Large intestine (tissue), 3 donors: ENCODE measurements around the gene ZEB1. TPM values are rescaled to one million over a fixed set of nuclear protein-coding genes. Genes with fewer than 3 reads are reported as not detected.

ENCODE experiments used
- DNase-seq, 2 donors: peaks; one replicate each; pipeline versions ENCODE4 v3.0.0 to v3.0.0-alpha.2; 2013
- H3K27ac ChIP-seq: one replicate; pipeline ENCODE4 v1.5.1; 2013; ENCODE audit warnings: low read length
- H3K27me3 ChIP-seq: 2 replicates; pipeline ENCODE4 v1.6.1; 2013; ENCODE audit warnings: low read length; ENCODE audit not compliant: control insufficient read depth, insufficient read depth
- H3K36me3 ChIP-seq: 2 replicates; pipeline ENCODE4 v1.6.1; 2013; ENCODE audit warnings: low read length; ENCODE audit not compliant: control insufficient read depth, insufficient read depth
- H3K4me1 ChIP-seq: one replicate; pipeline ENCODE4 v1.6.1; 2013; ENCODE audit warnings: low read length; ENCODE audit not compliant: control insufficient read depth, insufficient read depth
- H3K4me3 ChIP-seq: one replicate; pipeline ENCODE4 v1.5.1; 2013; ENCODE audit warnings: low read length
- H3K9me3 ChIP-seq: one replicate; pipeline ENCODE4 v1.6.1; 2013; ENCODE audit warnings: mild to moderate bottlenecking, low read depth, low read length, moderate library complexity; ENCODE audit not compliant: control insufficient read depth
- WGBS: methylation state at CpG from one replicate; pipeline ENCODE4 v1.1.5; 2013; ENCODE audit warnings: low lambda C conversion rate; ENCODE audit not compliant: insufficient coverage; 5-methylcytosine and 5-hydroxymethylcytosine counted together
- polyA plus RNA-seq: library from polyadenylated mRNA; unstranded; fragments of 120-200 nt; gene quantifications from one replicate; pipeline ENCODE4 v1.2.1, GENCODE V29; 2013

The ZEB1 gene
- polyA plus RNA-seq, 1 donor, result 25.1 TPM

DNA sequence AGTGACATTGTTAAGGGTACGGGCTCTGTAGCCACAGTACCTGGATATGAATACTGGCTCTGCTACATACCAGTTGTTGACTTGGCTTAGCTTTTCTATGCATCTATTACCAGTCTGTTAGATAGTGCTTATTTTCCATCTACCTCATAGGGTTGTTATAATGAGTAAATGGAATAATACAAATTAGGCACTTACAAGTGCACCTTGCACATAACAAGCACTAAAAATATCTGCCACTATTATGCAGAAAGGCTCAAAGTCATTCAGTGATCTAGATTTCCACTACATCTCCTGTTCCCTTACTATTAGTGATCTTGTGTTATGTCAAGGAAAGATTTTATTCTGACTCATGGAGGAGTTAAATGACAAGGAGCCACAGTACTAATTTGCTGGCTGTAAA lies 27.9 kb upstream of the ZEB1 start:
- H3K9me3 ChIP-seq, result no peaks in the 10 kb centered on the region
- no peak overlapping the region for H3K27ac ChIP-seq
- H3K36me3 ChIP-seq, result no peaks in the 10 kb centered on the region
- DNase-seq, result no peak
- H3K4me3 ChIP-seq, result no peak overlapping the region
- no peaks in the 10 kb centered on the region for H3K27me3 ChIP-seq
- H3K4me1 ChIP-seq, result no peaks in the 10 kb centered on the region
- no CpG with 5 or more reads among the region's 1 CpG for WGBS

DNA sequence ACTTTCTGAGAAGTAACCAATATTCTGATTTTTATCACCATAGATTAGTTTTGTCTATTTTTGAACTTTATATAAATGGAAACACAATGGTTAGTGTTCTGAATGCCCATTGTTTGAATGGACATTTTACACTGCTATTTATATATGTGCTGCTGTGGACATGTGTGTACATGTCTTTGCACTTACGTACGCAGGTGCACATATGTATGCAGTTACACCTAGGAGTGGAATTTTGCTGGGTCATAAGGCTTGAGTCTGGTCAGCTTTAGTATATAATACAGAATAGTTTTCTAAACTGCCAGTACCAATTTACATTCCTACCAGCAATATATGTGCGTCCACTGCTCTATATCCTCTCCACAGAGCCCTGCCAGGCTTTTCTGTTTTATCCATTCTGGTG lies 24.5 kb upstream of the ZEB1 start:
- no peak overlapping the region for H3K27ac ChIP-seq
- H3K27me3 ChIP-seq, result no peaks in the 10 kb centered on the region
- no peaks in the 10 kb centered on the region for H3K36me3 ChIP-seq
- H3K4me1 ChIP-seq, result no peaks in the 10 kb centered on the region
- H3K4me3 ChIP-seq, result no peak overlapping the region
- H3K9me3 ChIP-seq, result no peaks in the 10 kb centered on the region
- WGBS, result no CpG with 5 or more reads among the region's 3 CpGs
- DNase-seq, result no peak

DNA sequence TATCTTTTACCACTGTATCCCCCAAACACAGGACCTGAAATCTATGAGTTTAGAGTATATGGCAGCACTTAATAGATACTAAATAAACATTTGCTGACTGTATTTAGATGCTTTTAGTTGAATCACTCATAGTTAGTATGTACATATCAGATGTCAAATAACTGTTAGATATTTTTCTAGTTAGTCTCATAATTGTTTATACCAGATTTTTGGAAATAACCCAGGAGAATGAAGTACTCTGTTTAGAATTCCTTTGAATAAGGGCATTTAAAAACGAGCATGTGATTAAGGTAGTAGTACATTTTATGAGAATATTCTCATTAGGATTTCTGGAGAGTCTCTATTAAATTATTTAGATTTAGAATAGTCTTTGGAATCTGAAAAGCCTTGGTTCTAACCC lies 22.3 kb upstream of the ZEB1 start:
- Histone ChIP-seq H3K27ac (no peak overlapping the region), H3K4me3 (no peak overlapping the region), H3K36me3 (no peaks in the 10 kb centered on the region), H3K27me3 (no peaks in the 10 kb centered on the region), H3K4me1 (no peaks in the 10 kb centered on the region), H3K9me3 (no peaks in the 10 kb centered on the region)
- no peak for DNase-seq
- 75% methylated on average over 1 of the region's 1 CpG for WGBS

DNA sequence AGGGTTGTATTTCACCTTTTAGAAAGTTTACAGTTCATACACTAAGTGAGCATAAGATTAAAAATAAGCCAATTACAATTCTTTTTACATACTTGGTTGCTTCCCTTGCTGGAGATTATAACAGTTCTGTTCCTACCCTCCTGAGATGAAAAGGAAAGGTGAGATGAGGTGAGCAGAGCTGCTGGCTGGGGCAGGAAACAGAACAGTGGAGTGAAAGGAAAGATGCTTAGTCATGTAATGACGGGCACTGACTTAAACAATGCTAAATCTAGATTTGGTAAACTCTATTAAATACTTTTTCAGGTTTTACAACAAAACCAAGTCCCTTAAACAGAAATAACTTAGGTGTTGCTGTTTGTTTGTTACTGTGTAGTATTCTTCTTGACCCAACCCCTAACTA lies 19.9 kb upstream of the ZEB1 start:
- no peak for DNase-seq
- H3K36me3 ChIP-seq, result no peaks in the 10 kb centered on the region
- no peaks in the 10 kb centered on the region for H3K27me3 ChIP-seq
- no peak overlapping the region for H3K4me3 ChIP-seq
- WGBS, result no CpG with 5 or more reads among the region's 1 CpG
- no peak overlapping the region for H3K27ac ChIP-seq
- no peaks in the 10 kb centered on the region for H3K4me1 ChIP-seq
- no peaks in the 10 kb centered on the region for H3K9me3 ChIP-seq

DNA sequence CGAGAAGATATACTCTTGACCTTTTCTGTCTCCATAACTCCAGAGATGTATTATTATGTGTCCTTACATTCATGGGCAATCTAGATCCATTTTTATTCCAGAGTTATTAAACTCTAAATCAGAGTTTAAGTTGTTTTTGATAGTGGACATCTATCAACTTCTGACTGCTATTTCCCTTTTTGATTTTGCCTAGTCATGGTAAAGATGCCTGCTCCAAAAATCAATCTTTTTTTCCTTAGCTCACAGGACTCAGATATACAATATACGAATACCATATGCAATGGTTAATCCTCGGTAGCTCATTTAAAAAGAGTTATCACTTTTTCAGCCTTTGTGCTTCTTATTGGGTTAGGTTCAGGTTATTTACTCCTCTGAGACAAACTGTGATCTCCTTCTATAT lies 15.8 kb upstream of the ZEB1 start:
- DNase-seq, result no peak
- no peak overlapping the region for H3K4me3 ChIP-seq
- H3K36me3 ChIP-seq, result no peaks in the 10 kb centered on the region
- H3K9me3 ChIP-seq, result no peaks in the 10 kb centered on the region
- H3K27ac ChIP-seq, result no peak overlapping the region
- H3K4me1 ChIP-seq, result no peaks in the 10 kb centered on the region
- H3K27me3 ChIP-seq, result no peaks in the 10 kb centered on the region
- 86% methylated on average over 3 of the region's 3 CpGs for WGBS

DNA sequence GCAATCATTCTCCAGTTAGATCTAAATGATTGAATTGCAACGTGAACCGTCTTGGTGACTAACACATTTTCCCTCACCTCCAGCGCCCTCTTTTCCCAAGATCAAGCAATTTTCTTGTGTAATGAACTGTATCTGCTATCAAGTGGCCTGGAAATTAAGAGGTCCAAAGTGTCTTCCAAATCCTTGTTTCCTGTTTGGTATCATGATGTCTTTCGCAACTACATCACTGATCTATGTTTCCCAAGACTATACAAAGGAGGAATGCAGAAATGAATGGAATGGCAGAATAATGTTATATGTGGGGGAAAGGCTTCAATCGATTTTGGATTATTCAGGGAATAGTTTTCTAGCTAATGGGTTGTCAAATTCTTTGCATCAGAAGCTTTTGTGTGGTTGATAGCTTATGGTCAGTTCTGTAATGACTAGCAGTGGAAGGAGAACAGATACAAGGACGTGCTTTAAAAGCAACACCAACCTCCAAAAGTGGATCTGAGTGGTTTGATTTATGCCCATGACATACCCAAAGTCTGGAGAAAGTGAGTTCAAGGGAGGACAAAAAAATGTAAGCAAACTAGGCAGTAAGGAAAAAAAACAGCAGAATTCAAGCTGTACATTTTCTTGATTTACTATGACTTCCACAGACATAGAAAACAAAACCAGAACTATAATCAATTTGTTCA lies 14.6 kb upstream of the ZEB1 start:
- Histone ChIP-seq H3K36me3 (no peaks in the 10 kb centered on the region), H3K4me1 (no peaks in the 10 kb centered on the region), H3K4me3 (no peak overlapping the region), H3K27me3 (no peaks in the 10 kb centered on the region), H3K27ac (no peak overlapping the region), H3K9me3 (no peaks in the 10 kb centered on the region)
- 40% methylated on average over 1 of the region's 6 CpGs for WGBS
- no peak for DNase-seq

DNA sequence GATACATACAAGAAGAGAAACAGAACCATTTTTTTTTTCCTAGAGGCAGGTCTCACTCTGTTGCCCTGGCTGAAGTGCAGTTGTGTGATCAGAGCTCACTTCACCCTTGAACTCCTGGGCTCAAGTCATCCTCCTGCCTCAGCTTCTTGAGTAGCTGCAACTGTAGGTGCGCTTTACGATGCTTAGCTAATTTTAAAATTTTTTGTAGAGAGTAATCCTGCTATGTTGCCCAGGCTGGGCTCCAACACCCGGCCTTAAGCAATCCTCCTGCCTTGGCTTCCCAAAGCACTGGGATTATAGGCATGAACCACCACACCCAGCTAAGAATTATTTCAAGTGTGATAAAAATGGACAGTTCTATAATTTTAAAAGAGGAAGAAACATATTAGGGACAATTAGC lies 5.6 kb upstream of the ZEB1 start:
- no peak overlapping the region for H3K4me3 ChIP-seq
- DNase-seq, result no peak
- no peak overlapping the region for H3K27ac ChIP-seq
- no peaks in the 10 kb centered on the region for H3K4me1 ChIP-seq
- no CpG with 5 or more reads among the region's 3 CpGs for WGBS
- H3K27me3 ChIP-seq, result no peaks in the 10 kb centered on the region
- H3K36me3 ChIP-seq, result no peaks in the 10 kb centered on the region
- no peaks in the 10 kb centered on the region for H3K9me3 ChIP-seq

DNA sequence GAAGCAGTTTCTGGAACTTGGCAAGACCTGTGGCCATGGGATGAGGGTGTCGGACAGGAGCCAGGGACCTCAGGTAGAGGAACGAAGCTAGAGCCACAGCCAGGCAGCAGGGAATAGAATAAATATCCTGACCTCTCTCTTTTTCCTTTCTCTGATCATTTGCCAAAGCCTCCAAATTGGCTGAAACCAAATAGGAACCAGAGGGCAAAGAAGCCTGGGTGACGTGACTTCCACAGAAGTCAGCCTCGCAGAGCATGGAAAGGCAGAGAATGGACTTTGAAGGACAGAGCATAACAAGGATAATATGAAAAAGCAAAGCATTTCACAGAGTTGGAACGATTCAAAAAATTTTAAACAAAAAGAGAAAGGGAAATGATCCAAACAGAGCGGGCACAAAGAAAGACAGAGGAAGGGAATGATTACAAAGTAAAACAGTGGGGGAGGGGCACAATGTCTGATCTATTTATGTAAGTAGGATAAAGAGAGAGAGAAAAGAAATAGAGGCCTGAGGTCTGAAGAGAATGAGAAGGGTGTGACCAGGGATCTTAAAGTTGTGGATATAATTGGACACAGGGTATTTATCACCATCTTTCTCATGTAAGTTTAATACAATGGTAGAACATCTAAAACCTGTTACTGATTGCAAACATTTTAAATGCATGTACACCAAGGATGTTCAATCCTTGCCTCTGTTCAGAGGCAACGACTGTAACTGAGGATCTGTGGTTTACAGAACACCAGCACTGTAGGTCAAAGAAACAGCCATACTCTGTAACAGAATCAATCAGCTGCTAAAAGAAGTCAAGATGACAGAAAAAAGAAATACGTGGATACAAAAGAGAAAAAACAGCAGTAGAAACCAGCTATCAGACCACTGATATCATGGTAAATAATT lies 4.5 kb upstream of the ZEB1 start:
- Histone ChIP-seq H3K9me3 (no peaks in the 10 kb centered on the region), H3K27ac (no peak overlapping the region), H3K36me3 (no peaks in the 10 kb centered on the region), H3K4me1 (no peaks in the 10 kb centered on the region), H3K27me3 (peaks cover under 1% of the 10 kb centered on the region), H3K4me3 (no peak overlapping the region)
- WGBS, result 77% methylated on average over 5 of the region's 8 CpGs
- DNase-seq, result no peak

DNA sequence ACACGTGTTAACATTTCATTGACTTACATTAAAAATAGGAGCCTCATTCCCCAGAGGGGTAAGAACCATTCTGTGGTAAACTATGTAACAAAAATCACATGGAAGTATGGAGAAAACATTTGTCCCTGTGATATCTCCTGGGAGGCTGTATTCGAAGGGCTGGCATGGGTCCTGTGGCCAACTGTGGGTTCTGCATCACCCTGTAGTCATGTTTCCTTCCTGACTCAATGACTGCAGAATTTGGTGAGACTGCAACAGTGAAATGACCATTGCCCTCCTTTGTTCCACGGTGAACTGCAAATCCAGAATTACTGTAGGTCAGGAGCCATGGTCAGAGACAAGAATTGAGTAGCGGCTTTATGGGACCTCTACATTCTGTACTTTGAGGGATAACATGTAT lies 3.6 kb upstream of the ZEB1 start:
- no peaks in the 10 kb centered on the region for H3K9me3 ChIP-seq
- H3K36me3 ChIP-seq, result no peaks in the 10 kb centered on the region
- H3K27me3 ChIP-seq, result peaks cover 7% of the 10 kb centered on the region
- H3K4me3 ChIP-seq, result no peak overlapping the region
- H3K27ac ChIP-seq, result no peak overlapping the region
- peaks cover 4% of the 10 kb centered on the region for H3K4me1 ChIP-seq
- DNase-seq, result no peak
- 90% methylated on average over 2 of the region's 4 CpGs for WGBS

DNA sequence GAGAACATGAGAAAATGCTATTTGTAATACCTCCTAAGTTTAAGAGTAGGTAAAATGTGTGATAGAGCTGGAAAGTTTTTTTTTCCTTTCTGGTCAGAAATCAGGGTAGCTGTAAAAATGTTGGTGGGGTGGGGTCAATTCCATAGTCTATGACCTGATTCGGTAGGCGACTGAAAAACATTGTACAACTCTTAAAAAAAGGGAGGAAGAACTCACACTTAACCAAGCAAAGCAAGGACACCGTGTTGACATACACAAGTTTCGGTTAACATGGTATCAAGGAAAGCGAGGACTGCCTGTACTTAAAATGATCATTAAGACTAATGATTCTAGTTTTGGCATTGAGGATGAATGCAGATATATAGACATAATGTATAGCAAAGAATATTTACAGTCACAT lies 1.8 kb upstream of the ZEB1 start:
- Histone ChIP-seq H3K4me3 (no peak overlapping the region), H3K27me3 (peaks cover 19% of the 10 kb centered on the region), H3K36me3 (no peaks in the 10 kb centered on the region), H3K27ac (no peak overlapping the region), H3K4me1 (peaks cover 5% of the 10 kb centered on the region), H3K9me3 (no peaks in the 10 kb centered on the region)
- no CpG with 5 or more reads among the region's 5 CpGs for WGBS
- no peak for DNase-seq
